ENCODE results near the gene EGFR.

EGFR gene

GRCh38 chr7:55124989-55125875, 106.4 kb downstream of the EGFR start:
- Histone ChIP-seq H3K27me3 (ENCODE audit: control insufficient read depth, low read length) (0 out of 2 replicates have a peak, but pooled peaks cover 3% of the 10 kb centered on the region), H3F3A (ENCODE audit: control insufficient read depth, insufficient read depth) (no peaks in the 10 kb centered on the region), H3K4me1 (ENCODE audit: control insufficient read depth, low read length) (peaks cover 4% of the 10 kb centered on the region; the same call in 1 of the 2 replicates), H3K27ac (ENCODE audit: low read depth, low read length) (no peak overlapping the region), H3K9me3 (ENCODE audit: control insufficient read depth, insufficient read depth, low read length) (no peaks in the 10 kb centered on the region), H3K4me3 (ENCODE audit: low read length) (no peak overlapping the region), H3K9me2 (replicated peaks; ENCODE audit: control insufficient read depth, low read length) (no peaks in the 10 kb centered on the region), H3K4me2 (ENCODE audit: low read length) (no peak overlapping the region), H4K20me1 (ENCODE audit: control insufficient read depth, insufficient read depth, low read depth, low read length) (no peaks in the 10 kb centered on the region), H3K36me3 (ENCODE audit: control insufficient read depth, low read length) (no peaks in the 10 kb centered on the region), H3K79me2 (ENCODE audit: control insufficient read depth, low read length) (no peaks in the 10 kb centered on the region)
- TF ChIP-seq, protein P1, sequence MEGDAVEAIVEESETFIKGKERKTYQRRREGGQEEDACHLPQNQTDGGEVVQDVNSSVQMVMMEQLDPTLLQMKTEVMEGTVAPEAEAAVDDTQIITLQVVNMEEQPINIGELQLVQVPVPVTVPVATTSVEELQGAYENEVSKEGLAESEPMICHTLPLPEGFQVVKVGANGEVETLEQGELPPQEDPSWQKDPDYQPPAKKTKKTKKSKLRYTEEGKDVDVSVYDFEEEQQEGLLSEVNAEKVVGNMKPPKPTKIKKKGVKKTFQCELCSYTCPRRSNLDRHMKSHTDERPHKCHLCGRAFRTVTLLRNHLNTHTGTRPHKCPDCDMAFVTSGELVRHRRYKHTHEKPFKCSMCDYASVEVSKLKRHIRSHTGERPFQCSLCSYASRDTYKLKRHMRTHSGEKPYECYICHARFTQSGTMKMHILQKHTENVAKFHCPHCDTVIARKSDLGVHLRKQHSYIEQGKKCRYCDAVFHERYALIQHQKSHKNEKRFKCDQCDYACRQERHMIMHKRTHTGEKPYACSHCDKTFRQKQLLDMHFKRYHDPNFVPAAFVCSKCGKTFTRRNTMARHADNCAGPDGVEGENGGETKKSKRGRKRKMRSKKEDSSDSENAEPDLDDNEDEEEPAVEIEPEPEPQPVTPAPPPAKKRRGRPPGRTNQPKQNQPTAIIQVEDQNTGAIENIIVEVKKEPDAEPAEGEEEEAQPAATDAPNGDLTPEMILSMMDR (IDR thresholded peaks at IDR 0.05; ENCODE audit: low read depth, low read length, poor library complexity, severe bottlenecking) = peak; percentile 10
- no peak for TF ChIP-seq EZH2phosphoT487 (IDR thresholded peaks at IDR 0.05; ENCODE audit: borderline replicate concordance, low read length)

DNA sequence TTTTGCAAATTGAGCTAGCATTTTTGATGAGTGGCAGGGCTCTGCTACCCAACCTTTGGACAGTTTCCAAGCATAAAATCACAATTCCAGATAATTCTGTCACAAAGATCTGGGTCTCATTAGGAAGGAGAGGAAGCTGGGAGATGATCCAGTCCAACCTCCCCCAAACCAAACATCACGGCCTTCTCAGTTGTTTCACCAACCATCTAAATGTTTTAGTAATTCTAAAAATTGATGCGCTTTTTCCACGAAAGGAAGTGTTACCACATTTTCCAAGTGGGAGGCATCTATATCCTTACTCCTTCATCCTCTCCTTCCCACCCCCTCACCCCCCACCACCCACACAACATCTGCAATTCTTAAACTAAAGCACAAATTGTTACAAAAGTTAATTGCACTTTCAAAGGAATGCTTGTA, 108.3 kb downstream of the EGFR start:
- H3K4me3 ChIP-seq (ENCODE audit: low read length) = no peak overlapping the region
- no peaks in the 10 kb centered on the region for H3K9me3 ChIP-seq (ENCODE audit: control insufficient read depth, insufficient read depth, low read length)
- no peak overlapping the region for H3K27ac ChIP-seq (ENCODE audit: low read depth, low read length)
- no peak overlapping the region for H3K4me2 ChIP-seq (ENCODE audit: low read length)
- H3K27me3 ChIP-seq (ENCODE audit: control insufficient read depth, low read length) = 0 out of 2 replicates have a peak, but pooled peaks cover 3% of the 10 kb centered on the region
- no peaks in the 10 kb centered on the region for H3F3A ChIP-seq (ENCODE audit: control insufficient read depth, insufficient read depth)
- no peaks in the 10 kb centered on the region for H3K79me2 ChIP-seq (ENCODE audit: control insufficient read depth, low read length)
- no peak for TF ChIP-seq EZH2phosphoT487 (IDR thresholded peaks at IDR 0.05; ENCODE audit: borderline replicate concordance, low read length)
- TF ChIP-seq, protein P1 (IDR thresholded peaks at IDR 0.05; ENCODE audit: low read depth, low read length, poor library complexity, severe bottlenecking) = no peak
- peaks cover 4% of the 10 kb centered on the region; the same call in 1 of the 2 replicates for H3K4me1 ChIP-seq (ENCODE audit: control insufficient read depth, low read length)
- H3K9me2 ChIP-seq (replicated peaks; ENCODE audit: control insufficient read depth, low read length) = no peaks in the 10 kb centered on the region
- no peaks in the 10 kb centered on the region for H3K36me3 ChIP-seq (ENCODE audit: control insufficient read depth, low read length)
- H4K20me1 ChIP-seq (ENCODE audit: control insufficient read depth, insufficient read depth, low read depth, low read length) = no peaks in the 10 kb centered on the region

DNA sequence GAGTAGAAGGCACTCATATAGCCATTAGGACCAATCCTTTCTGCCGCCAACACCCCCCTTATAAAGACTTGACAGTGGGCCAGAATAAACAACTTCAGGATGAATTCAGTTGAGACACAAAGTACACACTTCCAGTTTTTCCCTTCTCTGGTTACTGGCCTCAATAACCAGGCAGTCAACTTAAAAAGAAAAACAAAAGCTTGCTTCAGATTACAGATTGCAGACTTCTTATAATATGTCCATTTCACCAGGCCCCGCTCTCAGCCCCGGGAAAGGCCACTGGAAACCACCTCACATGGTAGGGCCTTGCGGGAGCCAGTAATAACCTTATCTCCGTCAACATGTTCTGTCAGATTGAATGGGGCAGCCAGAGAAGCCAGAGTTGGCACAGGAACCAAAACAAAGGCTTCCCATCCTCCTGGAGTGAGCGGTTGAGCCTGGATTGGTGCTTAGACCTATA, 108.8 kb downstream of the EGFR start:
- no peaks in the 10 kb centered on the region for H3K36me3 ChIP-seq (ENCODE audit: control insufficient read depth, low read length)
- no peak for TF ChIP-seq EZH2phosphoT487 (IDR thresholded peaks at IDR 0.05; ENCODE audit: borderline replicate concordance, low read length)
- TF ChIP-seq, protein P1 (IDR thresholded peaks at IDR 0.05; ENCODE audit: low read depth, low read length, poor library complexity, severe bottlenecking) = no peak
- no peaks in the 10 kb centered on the region for H3K79me2 ChIP-seq (ENCODE audit: control insufficient read depth, low read length)
- H3K27ac ChIP-seq (ENCODE audit: low read depth, low read length) = no peak overlapping the region
- no peaks in the 10 kb centered on the region for H3K9me2 ChIP-seq (replicated peaks; ENCODE audit: control insufficient read depth, low read length)
- H3K4me1 ChIP-seq (ENCODE audit: control insufficient read depth, low read length) = peaks cover 4% of the 10 kb centered on the region; the same call in 1 of the 2 replicates
- no peaks in the 10 kb centered on the region for H3K9me3 ChIP-seq (ENCODE audit: control insufficient read depth, insufficient read depth, low read length)
- H3K4me3 ChIP-seq (ENCODE audit: low read length) = no peak overlapping the region
- no peaks in the 10 kb centered on the region for H4K20me1 ChIP-seq (ENCODE audit: control insufficient read depth, insufficient read depth, low read depth, low read length)
- H3F3A ChIP-seq (ENCODE audit: control insufficient read depth, insufficient read depth) = no peaks in the 10 kb centered on the region
- H3K4me2 ChIP-seq (ENCODE audit: low read length) = no peak overlapping the region
- peaks cover 7% of the 10 kb centered on the region; the same call in 1 of the 2 replicates for H3K27me3 ChIP-seq (ENCODE audit: control insufficient read depth, low read length)
